GM21528 (cell line): ENCODE measurements around the gene ELL2.
A peak's percentile ranks its signal among the peaks of the same experiment; 100 is the strongest.
"Not testable (repeated sequence)": the region's sequence is repeated elsewhere in the genome, so short reads cannot be mapped to it uniquely, and the experiment has no call there.

ENCODE experiments used
- ATAC-seq: cut with Tn5 transposase; IDR thresholded peaks from one replicate; pipeline ENCODE4 v1.9.1; 2021; ENCODE audit warnings: mild to moderate bottlenecking, moderate library complexity; ENCODE audit not compliant: unreplicated experiment, low FRiP score

The ELL2 gene

GRCh38 chr5:95915999-95916686 is 45.5 kb downstream of the ELL2 start:
- ATAC-seq = peak; percentile 64

- no peak for ATAC-seq
These were observed 48.0 kb downstream of the ELL2 start for GRCh38 chr5:95913663-95914062.

- no peak for ATAC-seq
These were observed 49.6 kb downstream of the ELL2 start for GRCh38 chr5:95912029-95912428.

GRCh38 chr5:95910521-95910920 is 51.1 kb downstream of the ELL2 start:
- no peak for ATAC-seq

GRCh38 chr5:95909738-95910137 is 51.9 kb downstream of the ELL2 start:
- ATAC-seq = no peak

GRCh38 chr5:95908799-95909198 is 52.9 kb downstream of the ELL2 start:
- ATAC-seq = no peak

- ATAC-seq = no peak
These were observed 53.6 kb downstream of the ELL2 start for GRCh38 chr5:95907740-95908706.

GRCh38 chr5:95907067-95907705 is 54.5 kb downstream of the ELL2 start:
- no peak for ATAC-seq

- not testable (repeated sequence) for ATAC-seq
These were observed 55.3 kb downstream of the ELL2 start for GRCh38 chr5:95906398-95906797.

- ATAC-seq = no peak
These were observed 56.8 kb downstream of the ELL2 start for GRCh38 chr5:95904827-95905226.

- no peak for ATAC-seq
These were observed 57.8 kb downstream of the ELL2 start for GRCh38 chr5:95903838-95904237.

GRCh38 chr5:95901676-95902627 is 59.7 kb downstream of the ELL2 start:
- ATAC-seq = no peak

- ATAC-seq = no peak
These were observed 61.2 kb downstream of the ELL2 start for GRCh38 chr5:95900383-95900958.

- ATAC-seq = no peak
These were observed 61.8 kb downstream of the ELL2 start for GRCh38 chr5:95899829-95900228.

- no peak for ATAC-seq
These were observed 62.6 kb downstream of the ELL2 start for GRCh38 chr5:95899006-95899405.

GRCh38 chr5:95895771-95896170 is 65.9 kb downstream of the ELL2 start:
- no peak for ATAC-seq

GRCh38 chr5:95895251-95895650 is 66.4 kb downstream of the ELL2 start:
- no peak for ATAC-seq

GRCh38 chr5:95892784-95893354 is 68.8 kb downstream of the ELL2 start:
- ATAC-seq = no peak

GRCh38 chr5:95891499-95891898 is 70.2 kb downstream of the ELL2 start:
- no peak for ATAC-seq
